KG1 (cell line): ENCODE measurements around the gene NSD1.
A peak's percentile ranks its signal among the peaks of the same experiment; 100 is the strongest.

ENCODE experiments used
- DNase-seq: peaks from one replicate; lab custom pipeline; 2025; lab: John Stamatoyannopoulos, UW

Gene NSD1

DNA sequence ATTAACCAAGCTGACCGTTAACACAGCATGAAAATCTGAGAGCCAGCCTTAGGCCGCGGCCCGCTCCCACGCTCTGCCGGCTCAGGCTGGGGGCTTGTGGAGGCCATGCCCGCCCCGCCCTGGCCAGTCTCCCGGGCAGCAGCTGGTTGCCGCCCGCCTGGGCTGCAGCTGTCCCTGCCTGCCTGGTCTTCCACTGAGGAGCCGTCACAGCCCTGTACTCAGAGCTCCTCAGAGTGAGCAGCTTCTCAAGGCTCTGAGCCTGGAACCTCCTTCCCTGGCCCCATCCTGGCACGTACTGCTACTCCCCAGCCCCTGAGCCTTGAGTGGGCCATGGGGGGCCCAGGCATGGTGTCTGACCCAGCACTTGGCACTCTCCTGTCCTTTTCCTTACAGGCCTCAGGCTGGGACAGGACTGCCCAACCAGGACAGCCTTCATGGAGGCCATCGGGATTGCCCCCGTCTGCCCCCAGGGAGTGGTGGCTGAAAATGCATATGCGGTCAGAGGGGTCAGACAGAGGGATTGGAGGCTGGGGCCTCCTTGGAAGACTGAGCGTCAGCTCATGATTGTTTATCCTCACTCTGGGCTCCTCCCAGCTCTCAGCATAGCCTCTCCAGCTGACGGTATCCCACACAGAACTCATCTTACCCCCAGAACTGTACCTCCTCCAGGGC, 35.0 kb upstream of the NSD1 start:
- DNase-seq: no peak

GRCh38 chr5:177099422-177100093, 34.0 kb upstream of the NSD1 start:
- no peak for DNase-seq

- DNase-seq: no peak
Measured at GRCh38 chr5:177100714-177101121, 32.9 kb upstream of the NSD1 start.

DNA sequence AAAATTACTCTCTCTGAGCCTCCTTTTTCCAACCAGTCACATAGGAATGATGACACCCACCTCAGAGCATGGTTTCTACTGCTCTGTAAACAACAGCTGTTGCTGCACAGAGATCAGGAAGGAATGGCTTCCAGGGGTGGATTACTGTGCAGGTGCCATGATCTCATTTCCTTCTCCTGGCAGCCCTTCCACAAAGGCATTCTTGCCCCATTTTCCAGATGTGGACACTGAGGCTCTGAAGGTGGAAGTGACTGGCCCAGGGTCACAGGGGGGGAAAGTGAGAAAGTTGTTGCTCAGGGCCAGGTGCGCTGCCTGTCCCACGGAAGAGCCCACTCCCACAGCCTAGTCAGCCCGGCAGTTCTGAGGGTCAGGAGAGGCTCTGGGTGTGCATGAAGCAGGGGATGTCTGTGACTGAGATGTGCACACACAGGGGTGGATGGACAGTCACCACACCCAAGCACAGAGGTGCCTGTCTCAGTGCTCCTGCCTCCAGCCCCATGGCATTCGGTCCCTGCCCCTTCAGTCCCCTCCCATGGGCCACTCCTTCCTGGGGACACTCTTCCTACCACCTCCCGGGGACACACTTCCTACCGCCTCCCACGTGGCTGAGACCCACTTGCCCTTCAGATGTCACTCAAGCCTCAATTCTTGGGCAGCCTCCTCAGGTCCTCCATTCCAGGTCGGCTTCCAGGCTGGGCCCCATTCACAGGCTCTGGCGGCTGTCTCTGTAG, 29.9 kb upstream of the NSD1 start:
- no peak for DNase-seq

GRCh38 chr5:177105691-177106476, 27.7 kb upstream of the NSD1 start:
- DNase-seq: no peak

DNA sequence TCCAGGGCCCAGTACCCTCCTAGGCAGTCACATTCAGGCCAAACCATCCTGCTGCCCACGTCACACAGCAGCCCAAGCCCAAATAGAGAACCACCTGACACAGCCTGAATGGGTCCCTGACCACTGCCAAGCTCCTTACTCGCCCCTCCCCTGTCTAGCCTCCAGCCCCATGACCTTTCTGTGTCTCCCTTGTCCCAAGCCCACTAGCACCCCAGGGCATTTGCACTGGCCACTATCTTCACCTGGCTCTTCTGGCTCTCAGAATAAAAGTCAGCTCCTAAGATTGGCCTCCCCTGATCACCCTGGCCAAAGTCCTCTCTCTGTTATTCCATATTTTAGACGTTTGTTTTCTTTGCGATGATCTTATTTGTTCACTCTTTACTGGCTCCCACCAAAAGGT, 26.4 kb upstream of the NSD1 start:
- no peak for DNase-seq

- no peak for DNase-seq
Measured at GRCh38 chr5:177109810-177110209, 23.8 kb upstream of the NSD1 start.

DNA sequence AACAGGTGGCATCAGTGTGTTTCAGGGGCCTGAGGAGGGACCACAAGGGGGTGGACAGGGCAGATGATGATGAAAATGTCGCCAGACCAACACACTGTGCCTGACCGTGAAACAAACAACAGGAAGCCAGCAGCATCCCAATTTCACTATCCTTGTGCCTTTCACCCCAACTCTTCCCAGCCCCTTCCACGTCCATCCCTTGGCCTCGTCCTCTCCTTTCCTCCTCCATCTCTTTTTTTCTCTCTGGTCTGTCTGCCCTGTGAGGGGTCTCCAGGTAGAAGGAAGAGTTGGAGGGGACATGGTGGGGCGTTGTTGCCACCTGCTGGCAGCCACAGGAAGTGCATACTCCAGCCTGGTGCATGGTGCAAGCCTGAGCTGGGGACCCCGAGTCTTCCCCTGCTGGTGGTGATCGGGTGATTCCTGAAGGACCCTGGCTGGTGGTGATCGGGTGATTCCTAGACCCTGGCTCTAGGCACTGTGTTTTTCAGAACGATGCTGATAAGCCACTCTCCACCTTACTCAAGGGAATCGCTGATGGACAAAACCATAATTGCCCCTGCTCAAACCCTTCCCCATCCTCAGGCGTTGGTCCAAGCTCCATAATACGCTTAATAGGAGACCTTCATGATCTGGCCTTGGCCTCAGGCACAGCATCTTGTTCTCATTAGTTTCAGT, 21.7 kb upstream of the NSD1 start:
- DNase-seq: no peak

GRCh38 chr5:177112589-177113220, 20.9 kb upstream of the NSD1 start:
- no peak for DNase-seq

- DNase-seq: peak; percentile 23
Measured at GRCh38 chr5:177113566-177114424, 19.8 kb upstream of the NSD1 start.

DNA sequence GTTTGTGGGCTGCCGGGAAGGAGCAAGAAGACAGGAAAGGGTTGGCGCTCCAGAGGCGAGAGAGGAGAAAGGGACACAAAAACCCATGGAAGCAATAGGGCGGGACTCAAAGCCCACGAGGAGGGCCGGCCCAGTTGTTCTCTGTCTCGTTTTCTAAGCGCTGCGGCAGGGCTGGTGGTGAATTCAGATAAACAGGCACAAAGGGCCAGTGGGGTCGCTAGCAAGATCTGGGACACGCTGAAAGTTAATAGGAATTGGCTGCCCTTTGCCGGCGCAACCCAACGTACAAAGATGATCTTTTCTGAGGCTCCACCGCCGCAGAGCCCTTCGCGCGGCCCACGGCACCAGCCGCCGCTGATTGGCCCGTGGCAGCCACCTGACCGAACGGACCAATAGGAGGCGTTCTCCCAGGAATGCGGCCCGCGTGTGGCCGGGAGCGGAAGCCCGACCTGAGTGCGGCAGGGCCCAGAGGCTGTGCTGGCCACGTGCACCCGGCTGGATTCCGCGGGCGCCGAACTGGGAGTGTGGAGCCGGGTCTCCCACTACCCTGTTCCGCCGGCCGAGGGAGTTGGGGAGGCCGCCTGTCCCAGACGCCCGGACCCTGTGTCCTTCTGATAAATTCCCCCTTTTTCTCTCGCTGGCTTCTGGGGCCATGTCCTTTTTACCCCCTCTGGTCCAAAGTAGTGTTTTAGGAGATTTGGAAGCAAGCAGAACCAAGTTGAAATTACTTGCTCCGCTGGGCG, 16.8 kb upstream of the NSD1 start:
- no peak for DNase-seq

- DNase-seq: no peak
Measured at GRCh38 chr5:177117441-177118045, 16.0 kb upstream of the NSD1 start.

- DNase-seq: no peak
Measured at GRCh38 chr5:177122566-177122965, 11.0 kb upstream of the NSD1 start.

GRCh38 chr5:177123789-177124485, 9.6 kb upstream of the NSD1 start:
- DNase-seq: no peak

DNA sequence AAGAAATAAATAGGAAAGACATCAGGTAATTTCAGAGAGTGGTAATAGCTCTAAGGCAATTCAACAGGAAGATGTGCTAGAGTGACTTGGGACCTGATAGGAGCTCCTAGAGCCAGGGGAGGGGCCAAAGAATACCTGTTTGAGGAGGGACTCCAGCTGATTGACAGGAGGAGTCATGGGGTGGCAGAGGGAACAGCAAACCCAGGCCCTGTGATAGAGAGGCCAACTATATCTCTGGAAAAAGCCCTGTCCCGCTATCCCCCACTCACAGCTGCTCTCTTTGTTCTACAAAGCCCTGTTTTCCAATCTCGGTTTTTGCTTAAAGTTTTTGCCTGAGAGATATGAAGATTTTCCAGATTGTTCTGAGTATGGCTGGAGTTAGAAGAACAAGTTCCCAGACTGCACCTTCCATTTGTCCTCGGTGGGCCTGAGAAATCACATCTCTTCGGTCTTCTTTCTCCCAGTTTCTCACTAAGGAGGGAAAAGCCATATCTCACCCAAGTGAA, 9.0 kb upstream of the NSD1 start:
- DNase-seq: no peak

- DNase-seq: no peak
Measured at GRCh38 chr5:177126771-177127170, 6.8 kb upstream of the NSD1 start.

DNA sequence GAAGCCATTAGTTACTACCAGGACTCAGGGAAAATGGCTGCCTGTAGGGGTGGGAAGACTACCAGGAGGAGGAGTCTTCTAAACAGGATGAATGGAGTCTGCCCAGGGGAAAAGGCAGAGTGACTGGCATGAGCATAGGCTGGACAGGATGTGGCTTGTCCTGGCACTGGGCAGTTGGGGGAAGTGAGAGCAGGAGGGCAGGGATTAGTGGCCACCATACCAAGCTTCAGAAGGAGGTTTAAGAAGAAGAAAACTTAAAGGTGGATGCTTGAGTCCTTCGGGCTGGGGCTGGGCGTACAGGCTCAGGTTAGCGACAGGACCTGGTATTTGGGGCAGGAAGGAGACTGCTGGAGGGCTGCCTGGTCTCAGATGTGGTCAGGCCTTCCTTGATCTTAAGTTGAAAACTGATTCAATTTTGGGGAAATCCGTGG, 5.0 kb upstream of the NSD1 start:
- no peak for DNase-seq
